NCI-H526 (cell line): ENCODE measurements around the gene ARPC2.

ENCODE experiments used
- DNase-seq, 2 experiments: peaks; one replicate each; lab custom pipeline; 2025; lab: John Stamatoyannopoulos, UW

The ARPC2 gene

DNA sequence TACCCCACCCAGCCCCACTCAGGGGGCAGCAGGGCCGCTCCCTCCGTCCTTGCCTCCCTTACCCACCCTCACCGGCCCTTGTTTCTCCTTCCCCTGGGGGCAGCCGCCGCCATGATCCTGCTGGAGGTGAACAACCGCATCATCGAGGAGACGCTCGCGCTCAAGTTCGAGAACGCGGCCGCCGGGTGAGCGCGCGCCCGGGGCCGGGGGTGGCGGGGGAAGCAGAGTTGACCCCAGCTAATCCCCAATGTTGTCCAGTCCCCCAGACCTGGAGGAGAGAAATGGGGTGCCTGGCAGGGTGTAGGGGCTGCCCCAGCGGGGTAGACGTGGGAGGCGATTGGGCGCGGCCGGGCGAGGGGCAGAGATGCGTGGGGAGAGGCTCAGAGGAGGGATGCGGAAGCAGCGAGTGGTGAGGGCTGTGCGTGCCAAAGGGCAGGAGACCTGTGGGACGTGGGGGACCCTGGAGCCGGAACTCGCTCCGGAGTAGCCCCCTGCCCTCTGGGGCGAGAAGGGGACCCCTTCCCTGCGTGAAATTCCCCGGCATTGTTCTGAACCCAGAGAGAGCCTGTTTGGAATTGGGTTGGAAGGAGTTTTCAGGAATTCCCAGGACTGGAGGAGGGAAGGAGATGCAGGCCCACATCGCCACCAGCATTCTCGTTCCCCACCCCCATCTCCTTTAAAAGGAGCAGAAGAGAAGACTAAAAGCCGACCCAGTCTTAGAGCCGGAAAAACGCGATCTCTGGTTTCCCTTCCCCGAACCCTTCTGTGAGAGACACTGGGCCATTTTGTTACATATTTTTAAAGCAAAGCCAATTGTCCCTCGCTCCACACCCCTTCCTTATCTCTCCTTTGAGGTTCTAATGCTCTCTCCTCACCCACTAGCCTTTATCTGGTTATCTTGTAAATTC is 625 bp downstream of the ARPC2 start:
- peak; percentile 9 to 52 for DNase-seq

DNA sequence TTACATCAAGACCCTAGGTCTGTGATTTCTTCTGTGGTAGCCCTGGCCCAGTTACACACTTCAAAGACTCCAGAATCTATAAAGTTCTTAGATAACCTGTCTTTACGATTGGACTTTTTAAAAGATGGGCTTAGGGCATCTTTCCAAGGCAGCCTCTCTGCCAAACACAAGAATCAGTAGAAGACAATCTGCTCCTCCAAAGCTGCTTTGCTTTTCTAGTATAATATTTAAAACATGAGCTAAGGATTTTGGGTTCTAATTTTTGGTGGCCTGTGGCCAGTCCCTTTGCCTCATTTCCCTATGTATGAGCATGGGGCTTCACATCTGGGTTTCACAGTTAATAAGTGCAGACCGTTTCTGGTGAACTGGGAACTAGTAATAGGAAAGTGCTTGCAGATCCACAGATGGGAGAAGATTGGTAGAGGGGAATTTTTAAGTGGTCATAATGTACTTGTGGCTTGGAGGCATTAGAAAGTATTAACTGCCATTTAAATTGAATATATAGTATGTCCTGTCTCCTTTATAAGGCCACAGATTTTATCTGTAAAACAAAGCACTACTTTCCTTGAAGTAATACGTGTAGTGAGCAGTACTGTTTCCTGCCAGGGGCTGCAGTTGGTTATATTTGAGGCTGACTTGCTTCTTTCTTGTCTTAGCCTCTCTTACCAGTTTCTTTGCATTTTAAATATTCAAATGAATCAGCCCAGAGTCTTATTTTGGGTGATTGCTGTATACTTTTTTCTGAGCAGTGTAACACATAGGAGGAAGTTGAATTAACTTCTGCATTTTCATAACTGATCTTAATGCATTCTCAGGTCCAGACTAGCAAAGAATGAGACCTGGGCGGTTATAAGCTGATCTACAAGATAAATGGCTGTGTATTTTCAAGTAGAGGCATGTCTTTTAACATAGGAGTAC is 1.5 kb downstream of the ARPC2 start:
- peak in 1 of 2 experiments; percentile 12 for DNase-seq

DNA sequence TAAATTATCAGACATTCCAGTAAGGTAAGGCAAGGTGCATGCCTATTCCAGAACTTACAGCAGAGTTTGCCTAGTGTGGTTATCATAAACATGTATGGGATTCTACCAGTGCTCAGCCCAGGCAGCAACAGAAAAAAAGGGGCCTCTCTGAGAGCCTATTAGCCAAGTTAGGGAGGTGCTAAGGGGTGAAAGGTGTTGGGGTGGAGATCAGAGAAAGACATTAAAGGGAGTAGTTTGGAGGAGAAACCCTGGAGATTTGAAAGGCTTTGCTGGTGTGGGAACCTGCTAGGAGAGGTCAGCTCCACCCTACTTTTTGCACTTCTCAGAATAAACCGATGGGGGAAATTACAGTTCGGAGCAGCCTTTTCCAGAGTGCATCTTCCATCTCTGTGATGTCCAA is 2.9 kb downstream of the ARPC2 start:
- no peak for DNase-seq

DNA sequence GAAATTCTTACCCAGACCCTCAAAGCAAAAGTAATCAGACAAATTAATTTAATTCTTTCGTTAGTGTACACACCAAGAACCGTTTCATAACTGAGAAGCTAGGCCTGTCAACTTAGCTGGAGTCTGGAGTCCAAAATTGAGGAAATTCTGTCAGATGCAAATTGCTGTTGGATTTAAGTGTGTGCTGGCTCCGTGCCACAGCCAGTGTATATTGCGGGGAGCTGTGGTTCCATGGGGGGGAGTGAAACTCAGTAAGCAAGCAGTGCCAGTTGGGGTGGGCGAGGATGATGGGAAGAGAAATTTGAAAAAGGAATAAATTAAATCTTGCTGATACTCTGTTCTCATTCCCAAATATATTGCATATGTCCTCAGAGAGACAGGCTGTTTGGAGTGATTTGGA is 4.0 kb downstream of the ARPC2 start:
- DNase-seq, result no peak

DNA sequence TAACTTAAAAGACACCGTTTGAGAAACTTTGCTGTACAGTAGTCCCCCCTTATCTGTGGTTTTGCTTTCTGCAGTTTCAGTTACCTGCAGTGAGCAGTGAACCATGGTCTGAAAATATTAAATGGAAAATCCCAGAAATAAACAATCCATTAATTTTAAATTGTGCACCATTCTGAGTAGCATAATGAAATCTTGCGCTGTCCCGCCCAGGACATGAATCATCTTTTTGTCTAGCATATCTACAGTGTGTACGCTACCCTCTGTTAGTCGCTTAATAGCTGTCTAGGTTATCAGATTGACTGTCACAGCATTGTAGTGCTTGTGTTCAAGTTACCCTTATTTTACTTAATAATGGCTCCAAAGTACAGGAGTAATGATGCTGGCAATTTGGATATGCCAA is 6.1 kb downstream of the ARPC2 start:
- no peak for DNase-seq

DNA sequence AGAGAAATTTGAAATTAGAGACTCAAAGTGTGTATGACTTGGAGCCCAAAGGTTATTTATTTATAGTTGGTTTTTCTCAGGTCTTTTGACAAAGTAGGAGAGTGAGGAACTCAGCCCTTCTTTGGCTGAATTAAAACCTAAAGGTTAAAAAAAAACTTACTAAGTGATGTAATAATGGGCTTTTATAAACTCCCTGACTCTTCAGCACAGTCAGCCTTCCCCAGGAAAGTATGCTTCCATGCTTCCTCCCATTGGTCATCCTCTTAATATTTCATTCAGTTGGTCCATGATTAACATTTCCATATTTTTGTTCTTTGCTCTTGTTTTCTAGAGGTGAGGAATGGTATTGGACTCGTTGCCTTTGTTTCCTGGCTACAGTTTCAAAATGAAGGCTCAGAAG is 7.2 kb downstream of the ARPC2 start:
- DNase-seq, result no peak

DNA sequence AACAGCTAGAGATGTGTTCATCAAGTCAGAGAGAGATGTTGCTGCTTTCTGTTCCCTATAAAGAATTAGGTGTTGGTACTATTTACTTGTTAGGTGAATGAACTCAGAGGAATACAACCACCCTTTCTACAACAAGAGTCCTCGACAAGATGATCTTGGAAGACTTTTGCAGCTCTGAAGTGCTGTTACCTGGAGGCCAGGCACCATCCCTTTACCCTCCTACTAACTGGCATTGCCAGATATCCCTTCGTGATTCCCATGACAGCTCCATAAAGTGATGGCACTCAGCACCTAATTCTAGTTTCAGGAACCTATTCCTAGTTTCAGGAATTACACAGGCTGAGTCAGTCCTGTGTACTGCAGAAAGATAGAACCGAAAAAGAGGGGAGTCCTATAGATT is 9.9 kb downstream of the ARPC2 start:
- DNase-seq, result no peak

DNA sequence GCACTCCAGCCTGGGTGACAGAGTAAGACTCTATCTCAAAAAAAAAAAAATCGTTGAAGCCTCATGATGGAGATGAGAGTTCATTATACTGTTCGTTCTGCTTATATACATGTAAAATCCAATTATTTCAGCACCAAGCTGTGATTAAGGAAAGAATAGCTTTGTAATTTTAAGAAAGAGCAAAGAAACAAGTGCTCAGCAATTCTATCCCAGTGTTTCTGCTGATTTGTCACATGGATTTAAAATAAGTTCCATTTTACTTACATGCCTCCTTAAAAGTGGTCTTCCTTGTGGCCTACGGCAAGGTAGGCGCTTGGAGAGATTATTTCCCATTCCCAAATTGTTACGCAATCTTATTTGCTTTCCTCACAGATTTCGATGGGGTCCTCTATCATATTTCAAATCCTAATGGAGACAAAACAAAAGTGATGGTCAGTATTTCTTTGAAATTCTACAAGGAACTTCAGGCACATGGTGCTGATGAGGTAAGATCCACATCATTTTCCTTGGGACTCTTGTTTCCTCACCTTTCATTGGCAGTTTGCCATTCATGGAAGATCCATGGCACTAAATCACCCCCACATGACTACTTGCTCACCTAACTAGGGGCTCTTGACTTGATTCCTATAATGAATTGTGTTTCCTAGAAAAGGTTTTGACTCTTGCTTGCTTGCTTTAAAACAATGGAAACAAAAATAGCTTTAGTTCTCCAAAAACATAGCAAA is 11.5 kb downstream of the ARPC2 start:
- no peak for DNase-seq

DNA sequence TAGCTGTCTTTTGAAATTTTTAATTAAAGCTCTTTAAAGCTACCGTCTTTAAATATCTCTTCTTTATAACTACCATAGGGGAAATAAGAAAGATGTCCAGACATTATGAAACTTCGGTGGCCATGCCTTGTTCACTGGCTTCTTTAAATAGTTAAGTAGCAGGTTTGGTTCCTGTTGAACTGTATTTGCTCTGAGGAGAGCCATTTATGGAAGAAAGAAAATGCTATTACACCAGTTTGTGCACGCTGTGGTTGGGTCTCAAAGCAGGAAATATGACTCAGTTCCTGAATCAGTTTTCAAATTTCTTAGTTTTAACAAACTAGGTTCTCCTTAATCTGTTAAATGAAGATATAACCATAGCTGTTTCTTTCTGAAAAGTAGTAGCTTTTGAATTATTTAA is 12.2 kb downstream of the ARPC2 start:
- DNase-seq, result no peak

DNA sequence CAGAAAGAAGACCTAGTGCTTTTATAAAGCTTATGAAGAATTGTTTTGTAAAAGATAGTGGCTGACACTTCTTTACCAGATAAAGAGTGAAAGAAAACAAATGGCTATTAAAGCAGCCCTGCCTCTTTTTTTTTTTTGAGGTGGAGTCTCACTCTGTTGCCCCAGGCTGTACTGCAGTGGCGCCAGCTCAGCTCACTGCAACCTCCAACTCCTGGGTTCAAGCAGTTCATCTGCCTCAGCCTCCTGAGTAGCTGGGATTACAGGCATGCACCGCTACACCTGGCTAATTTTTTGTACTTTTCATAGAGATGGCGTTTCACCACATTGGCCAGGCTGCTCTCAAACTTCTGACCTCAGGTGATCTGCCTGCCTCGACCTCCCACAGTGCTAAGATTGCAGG is 12.9 kb downstream of the ARPC2 start:
- DNase-seq, result no peak

DNA sequence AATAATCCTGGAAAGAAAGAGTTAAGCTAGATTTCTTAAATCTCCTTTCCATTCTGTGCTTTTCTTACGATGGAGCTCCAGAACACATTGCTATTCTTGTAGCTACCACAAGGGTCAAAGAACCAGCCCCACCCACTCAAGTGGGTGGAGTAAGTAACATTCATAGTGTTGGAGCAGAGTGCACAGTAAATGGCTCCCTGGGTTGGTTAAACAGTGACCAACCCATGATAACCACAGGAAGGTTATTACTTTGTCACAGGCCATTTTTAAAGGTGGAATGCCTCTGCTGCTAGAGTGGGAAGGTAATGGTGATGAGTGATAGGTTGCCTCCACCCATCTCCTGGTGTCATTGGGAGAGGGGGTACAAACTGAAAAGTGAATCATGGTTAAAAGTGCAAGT is 13.9 kb downstream of the ARPC2 start:
- DNase-seq, result no peak

DNA sequence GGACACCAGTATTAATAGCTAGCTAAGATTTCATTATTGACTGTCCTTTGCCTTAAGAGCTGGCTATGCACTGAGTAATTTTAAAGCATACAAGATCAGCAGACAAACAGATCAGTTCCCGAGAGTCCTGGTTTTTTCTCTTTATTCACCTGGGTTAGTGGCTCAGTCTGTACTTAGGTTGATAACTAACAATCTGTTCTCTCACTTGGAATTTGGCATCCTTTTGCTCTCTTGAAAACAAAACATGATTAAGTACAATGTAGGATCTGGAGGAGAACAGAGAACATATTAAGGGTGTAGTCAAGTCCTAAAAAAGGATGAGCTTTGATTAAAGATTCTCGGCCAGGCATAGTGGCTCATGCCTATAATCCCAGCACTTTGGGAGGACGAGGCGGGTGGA is 16.6 kb downstream of the ARPC2 start:
- no peak for DNase-seq

DNA sequence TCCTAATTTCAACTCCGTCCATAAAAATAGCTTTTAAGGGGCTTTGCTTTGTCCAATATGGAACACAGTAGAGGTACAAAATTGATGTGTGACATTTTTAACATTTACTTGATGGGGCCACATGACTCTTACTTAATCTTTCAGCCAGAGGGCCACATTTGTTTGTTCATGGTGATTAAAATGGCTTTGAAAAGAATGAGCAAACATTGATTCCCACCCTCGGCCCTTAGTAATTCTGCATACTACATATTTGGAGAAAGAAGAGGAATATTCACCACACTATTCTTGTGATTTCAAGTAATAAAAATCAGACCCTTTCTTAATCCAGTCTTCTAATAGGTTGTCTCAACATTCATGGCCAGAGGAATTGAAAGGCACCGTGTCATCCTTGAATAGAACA is 17.5 kb downstream of the ARPC2 start:
- DNase-seq, result no peak

DNA sequence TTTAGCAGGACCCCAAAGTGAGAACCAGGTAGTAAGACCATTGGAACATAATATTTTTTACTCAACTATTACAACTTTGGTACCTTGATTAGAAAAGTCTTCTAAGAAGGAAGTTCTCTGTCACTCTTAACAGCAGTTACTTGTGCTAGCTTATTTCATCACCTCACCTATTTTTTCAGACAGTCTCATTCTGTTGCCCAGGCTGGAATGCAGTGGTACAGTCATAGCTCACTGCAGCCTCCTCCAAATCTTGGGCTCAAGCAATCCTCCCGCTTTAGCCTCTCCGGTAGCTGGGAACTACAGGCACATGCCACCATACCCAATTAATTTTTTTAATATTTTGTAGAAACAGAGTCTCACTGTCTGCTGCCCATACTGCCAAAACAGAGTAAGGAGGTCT is 18.0 kb downstream of the ARPC2 start:
- no peak for DNase-seq

DNA sequence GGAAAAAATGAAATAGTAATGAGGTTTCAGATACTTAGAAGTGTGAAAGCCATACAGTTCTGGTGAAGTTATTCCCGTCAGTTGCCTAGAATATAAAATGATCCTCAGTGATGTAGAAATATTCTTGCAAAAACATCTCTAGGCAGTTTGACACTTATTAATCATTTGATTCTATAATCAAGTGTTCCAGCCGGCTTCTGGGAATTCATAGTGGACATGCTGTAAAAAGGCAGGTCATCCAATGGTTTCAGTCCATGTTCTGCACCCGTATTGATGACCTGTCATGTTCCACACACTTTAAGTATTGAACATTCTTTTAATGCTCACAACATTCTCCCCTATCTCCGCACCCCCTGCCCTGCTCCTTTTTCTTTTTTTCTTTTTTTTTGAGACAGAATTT is 19.8 kb downstream of the ARPC2 start:
- no peak for DNase-seq

DNA sequence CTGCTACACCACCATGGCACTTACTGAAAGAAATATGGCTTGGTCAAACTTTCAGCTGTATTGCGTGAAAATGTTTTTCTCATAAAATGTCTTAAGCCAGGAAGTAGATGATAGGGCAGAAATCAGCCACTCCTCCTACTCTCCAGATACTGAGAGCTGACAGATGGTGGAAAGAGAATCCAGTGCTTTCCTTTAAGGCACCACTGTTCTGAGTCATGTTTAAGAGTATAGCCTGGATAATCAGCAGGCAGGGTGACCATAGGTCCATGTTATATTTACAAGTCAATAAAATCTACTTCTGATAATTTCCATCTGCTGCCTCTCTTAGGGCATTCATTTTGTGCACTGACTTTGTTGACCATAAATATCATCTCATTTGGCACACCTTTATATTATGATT is 21.9 kb downstream of the ARPC2 start:
- no peak for DNase-seq

DNA sequence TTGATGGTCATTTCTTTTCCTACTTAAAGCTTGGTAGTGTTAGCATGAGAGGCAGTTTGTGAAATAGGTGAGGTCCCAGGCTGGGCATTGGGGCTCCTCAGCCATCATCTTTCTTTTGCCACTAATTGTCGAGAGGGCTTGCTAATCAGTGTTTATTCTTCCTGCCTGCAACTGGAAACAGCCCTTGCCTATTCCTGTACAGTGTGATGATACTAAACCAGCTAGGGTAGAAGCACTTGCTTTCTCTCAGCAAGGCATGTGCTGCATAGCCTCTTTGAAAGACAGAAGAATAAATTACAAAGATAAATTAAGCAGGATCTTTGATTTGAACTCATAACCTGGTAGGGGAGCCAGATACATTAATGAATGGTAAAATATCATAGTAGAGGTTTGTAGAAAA is 27.2 kb downstream of the ARPC2 start:
- DNase-seq, result no peak

DNA sequence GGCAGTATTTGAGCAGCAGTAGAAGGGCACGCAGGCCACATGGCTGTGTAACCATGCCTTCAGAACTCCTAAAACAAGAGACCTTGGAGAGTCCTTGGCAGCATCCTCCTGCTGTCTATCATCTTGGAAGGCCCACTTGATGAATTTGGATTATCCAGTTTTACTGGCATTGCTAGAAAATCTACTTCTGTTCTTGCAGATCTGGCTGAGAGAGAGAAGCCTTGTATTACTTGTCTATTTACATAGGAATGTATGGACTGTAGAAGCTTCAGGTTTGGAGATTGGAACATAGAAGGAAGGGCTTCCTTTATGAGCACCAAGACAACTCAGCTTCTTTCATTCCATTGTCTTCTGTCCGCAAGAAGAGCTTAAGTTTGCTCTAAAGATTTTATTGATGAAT is 27.7 kb downstream of the ARPC2 start:
- DNase-seq, result no peak

DNA sequence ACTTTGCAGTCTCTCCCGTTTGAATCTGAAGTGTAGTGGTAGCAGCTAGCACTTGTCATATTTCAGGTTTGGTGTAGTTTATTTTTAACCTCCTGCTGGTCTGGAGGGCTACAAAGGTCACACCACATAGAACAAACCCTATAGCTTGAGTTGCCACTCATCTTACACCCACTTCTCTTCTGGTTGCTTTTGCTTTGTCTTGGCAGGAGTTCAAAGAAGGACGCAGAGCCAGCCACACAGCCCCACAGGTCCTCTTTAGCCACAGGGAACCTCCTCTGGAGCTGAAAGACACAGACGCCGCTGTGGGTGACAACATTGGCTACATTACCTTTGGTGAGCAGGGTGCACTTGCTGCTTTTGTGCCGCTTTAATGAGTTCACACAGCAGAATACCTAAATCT is 28.2 kb downstream of the ARPC2 start:
- DNase-seq, result no peak

DNA sequence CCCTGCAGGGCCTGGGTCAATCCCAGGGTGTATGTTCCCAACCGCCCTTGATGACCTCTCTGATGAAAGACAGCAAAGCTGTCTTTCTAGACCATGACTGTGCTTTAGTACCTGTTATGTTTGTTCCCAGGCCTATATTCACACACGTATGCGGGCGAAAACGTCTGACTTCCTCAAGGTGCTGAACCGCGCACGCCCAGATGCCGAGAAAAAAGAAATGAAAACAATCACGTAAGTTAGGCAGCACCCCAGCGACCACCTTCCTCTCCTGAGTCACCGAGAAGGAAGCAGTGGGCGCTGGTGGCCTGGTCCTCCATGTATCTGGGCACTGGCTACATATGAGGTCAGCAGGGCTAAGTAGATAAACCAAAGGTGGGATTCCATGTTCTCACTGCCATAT is 32.7 kb downstream of the ARPC2 start:
- DNase-seq, result no peak

DNA sequence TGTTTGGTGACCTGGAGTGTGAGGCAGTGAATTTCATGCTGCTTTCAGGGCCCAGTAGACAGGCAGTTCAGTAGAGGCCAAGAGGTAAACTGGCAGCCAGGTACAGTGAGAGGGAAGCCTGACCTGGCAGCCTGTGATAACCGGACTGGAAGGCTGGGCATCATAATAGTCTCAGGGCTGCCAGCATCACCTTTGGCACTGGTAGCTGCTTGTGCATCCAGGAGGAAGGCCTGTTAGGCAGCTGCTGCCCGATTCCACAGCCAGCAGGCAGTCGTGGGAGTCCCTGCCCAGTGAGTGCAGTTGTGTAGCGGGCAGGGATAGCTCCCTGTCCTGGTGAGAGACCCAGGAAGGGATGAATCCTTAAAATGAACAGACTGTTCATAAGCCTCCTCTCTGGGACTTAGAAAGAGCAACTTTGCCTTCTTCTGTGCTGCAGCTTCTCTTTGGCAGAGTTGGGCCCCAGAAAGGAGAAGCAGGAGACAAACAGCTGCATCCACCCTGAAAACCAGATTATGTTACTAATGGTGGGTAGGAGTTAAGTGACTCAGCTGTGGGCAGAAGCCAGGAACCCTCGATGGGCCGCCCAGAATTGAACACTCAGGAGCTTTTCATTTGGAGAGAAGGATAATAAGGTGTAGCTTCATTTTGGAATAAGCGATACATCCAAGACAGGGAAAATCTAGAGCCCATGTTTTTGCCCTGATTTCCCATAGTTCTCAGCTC is 35.7 kb downstream of the ARPC2 start:
- no peak for DNase-seq

DNA sequence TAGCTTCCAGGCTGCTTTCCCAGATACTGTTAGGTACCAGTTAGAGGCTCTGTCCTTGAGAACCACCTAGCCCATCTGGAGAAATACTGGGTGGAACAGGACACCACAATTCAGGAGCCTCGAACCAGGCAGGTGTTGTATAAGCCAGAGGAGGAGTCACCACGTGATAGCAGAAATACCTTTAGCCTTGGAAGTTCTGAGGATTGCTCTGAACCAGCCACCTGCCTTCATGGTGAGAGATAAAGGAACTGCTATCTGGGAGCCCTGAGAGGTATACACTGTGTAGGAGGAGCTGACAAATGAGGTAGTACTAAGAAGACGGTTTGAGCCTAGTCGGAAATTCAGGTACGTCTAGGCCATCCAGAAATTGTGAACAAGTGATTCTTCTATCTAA is 36.2 kb downstream of the ARPC2 start:
- no peak for DNase-seq
